Ishikawa (cell line): ENCODE measurements around the gene FGF1.

ENCODE experiments used
- CEBPB ChIP-seq: IDR thresholded peaks from 2 replicates; pipeline ENCODE4 v1.6.1; 2012
- CREB1 ChIP-seq: IDR thresholded peaks from 2 replicates; pipeline ENCODE4 v1.6.1; 2012; ENCODE audit warnings: low read depth
- EGR1 ChIP-seq: IDR thresholded peaks from 2 replicates; pipeline ENCODE4 v1.6.1; 2012
- EP300 ChIP-seq: IDR thresholded peaks from 2 replicates; pipeline ENCODE4 v1.6.1; 2012; ENCODE audit warnings: borderline replicate concordance
- FOXM1 ChIP-seq: IDR thresholded peaks from 2 replicates; pipeline ENCODE4 v1.6.1; 2012; ENCODE audit warnings: low read depth, borderline replicate concordance
- MAX ChIP-seq: IDR thresholded peaks from 2 replicates; pipeline ENCODE4 v1.6.1; 2012
- NFIC ChIP-seq: IDR thresholded peaks from 2 replicates; pipeline ENCODE4 v1.6.1; 2012
- RAD21 ChIP-seq: IDR thresholded peaks from 2 replicates; pipeline ENCODE4 v1.6.1; 2012; ENCODE audit warnings: low read depth
- TAF1 ChIP-seq: IDR thresholded peaks from 2 replicates; pipeline ENCODE4 v1.6.1; 2012; ENCODE audit warnings: low read depth, mild to moderate bottlenecking
- TCF12 ChIP-seq: IDR thresholded peaks from 2 replicates; pipeline ENCODE4 v1.6.1; 2012; ENCODE audit warnings: low read depth
- TEAD4 ChIP-seq: IDR thresholded peaks from 2 replicates; pipeline ENCODE4 v1.6.1; 2012
- YY1 ChIP-seq: IDR thresholded peaks from 2 replicates; pipeline ENCODE4 v1.6.1; 2012; ENCODE audit warnings: low read depth
- ZBTB7A ChIP-seq: IDR thresholded peaks from 2 replicates; pipeline ENCODE4 v1.6.1; 2012; ENCODE audit warnings: low read depth
- TF ChIP-seq, protein P1 (sequence below): IDR thresholded peaks from 2 replicates; pipeline ENCODE4 v1.6.1; 2012; ENCODE audit warnings: low read depth, mild to moderate bottlenecking
- TF ChIP-seq, protein P2 (sequence below): IDR thresholded peaks from 2 replicates; pipeline ENCODE4 v1.6.1; 2012

The FGF1 gene

DNA sequence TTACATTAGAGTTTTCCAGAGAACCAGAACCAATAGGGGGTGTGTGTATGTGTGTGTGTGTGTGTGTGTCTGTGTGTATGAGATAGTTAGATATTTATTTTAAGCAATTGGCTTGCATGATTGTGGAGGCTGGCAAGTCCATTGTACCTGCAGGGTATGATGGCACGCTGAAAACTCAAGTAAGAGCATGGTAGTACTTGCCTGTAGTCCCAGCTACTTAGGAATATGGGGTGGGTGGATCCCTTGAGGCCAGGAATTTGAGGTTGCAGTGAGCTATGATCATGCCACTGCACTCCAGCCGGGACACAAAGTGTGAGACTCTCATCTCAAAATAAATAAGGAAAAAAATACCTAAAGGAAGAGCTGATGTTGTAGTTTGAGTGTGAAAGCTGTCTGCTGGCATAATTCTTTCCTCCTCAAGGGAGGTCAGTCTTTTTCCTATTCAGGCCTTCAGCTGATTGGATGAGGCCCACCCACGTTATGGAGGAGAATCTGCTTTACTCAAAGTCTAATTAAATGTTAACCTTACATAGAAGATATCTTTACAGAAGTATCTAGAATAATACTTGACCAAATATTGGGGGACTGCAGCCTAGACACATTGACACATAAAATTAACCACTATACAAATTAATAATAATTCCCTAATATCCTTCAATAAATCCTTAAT is 107.6 kb downstream of the FGF1 start:
- TF ChIP-seq TEAD4 (no peak), TAF1 (no peak), CEBPB (no peak), RAD21 (no peak), ZBTB7A (no peak), TCF12 (no peak), EP300 (no peak), FOXM1 (no peak), EGR1 (no peak), NFIC (no peak), CREB1 (no peak), MAX (no peak)
- TF ChIP-seq, protein P1, sequence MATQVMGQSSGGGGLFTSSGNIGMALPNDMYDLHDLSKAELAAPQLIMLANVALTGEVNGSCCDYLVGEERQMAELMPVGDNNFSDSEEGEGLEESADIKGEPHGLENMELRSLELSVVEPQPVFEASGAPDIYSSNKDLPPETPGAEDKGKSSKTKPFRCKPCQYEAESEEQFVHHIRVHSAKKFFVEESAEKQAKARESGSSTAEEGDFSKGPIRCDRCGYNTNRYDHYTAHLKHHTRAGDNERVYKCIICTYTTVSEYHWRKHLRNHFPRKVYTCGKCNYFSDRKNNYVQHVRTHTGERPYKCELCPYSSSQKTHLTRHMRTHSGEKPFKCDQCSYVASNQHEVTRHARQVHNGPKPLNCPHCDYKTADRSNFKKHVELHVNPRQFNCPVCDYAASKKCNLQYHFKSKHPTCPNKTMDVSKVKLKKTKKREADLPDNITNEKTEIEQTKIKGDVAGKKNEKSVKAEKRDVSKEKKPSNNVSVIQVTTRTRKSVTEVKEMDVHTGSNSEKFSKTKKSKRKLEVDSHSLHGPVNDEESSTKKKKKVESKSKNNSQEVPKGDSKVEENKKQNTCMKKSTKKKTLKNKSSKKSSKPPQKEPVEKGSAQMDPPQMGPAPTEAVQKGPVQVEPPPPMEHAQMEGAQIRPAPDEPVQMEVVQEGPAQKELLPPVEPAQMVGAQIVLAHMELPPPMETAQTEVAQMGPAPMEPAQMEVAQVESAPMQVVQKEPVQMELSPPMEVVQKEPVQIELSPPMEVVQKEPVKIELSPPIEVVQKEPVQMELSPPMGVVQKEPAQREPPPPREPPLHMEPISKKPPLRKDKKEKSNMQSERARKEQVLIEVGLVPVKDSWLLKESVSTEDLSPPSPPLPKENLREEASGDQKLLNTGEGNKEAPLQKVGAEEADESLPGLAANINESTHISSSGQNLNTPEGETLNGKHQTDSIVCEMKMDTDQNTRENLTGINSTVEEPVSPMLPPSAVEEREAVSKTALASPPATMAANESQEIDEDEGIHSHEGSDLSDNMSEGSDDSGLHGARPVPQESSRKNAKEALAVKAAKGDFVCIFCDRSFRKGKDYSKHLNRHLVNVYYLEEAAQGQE: no peak
- TF ChIP-seq, protein P2, sequence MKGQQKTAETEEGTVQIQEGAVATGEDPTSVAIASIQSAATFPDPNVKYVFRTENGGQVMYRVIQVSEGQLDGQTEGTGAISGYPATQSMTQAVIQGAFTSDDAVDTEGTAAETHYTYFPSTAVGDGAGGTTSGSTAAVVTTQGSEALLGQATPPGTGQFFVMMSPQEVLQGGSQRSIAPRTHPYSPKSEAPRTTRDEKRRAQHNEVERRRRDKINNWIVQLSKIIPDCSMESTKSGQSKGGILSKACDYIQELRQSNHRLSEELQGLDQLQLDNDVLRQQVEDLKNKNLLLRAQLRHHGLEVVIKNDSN: no peak

DNA sequence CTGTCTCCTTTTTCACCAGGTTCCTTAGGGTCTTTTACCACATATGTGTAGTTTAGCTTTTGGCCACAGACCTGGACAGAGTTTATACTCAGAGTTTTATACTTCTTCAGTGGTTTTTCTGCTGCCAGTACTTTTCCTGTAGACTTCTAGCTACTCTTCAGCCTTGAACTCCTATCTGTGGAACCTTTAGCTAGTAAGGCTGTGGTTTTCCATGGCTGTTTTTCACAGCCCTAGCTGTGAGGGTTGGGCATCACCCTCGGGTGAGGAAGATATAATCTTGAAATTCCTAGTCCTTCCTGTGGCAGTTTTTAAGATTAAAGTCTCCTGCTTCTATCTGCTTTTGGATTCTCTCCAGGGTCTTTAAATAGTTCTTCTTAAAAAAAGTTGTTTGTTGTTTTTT is 109.1 kb downstream of the FGF1 start:
- TF ChIP-seq, protein P1: no peak
- TF ChIP-seq NFIC (no peak), CEBPB (no peak), TAF1 (no peak), TCF12 (no peak), EP300 (no peak), RAD21 (no peak), MAX (no peak), TEAD4 (no peak), ZBTB7A (no peak), CREB1 (no peak), EGR1 (no peak), YY1 (no peak), FOXM1 (no peak)
- TF ChIP-seq, protein P2: no peak

- TF ChIP-seq YY1 (no peak), MAX (no peak), TEAD4 (no peak), EGR1 (no peak), ZBTB7A (no peak), EP300 (no peak), CEBPB (no peak), FOXM1 (no peak)
- TF ChIP-seq, protein P1: no peak
- TF ChIP-seq, protein P2: no peak
Measured at GRCh38 chr5:142576303-142576702, 109.6 kb downstream of the FGF1 start.

DNA sequence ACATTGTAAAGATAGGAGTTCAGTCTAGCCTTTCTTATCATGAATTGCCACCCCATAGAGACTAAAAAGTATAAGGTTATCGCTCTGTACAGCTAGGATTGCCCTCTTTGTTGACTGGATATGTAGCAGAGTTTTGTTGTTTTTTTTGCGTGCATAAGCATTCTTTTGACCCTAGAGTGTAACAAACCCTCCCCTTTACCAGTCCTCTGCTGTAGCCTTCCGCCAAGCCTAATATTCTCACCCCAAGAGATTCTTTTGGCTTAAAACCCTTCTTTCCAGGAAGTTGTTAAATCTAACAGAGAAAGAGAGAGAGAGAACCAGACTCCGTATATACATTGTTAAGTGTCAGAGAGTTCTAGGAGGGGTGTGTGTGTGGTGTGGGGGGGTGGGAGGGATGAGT is 113.9 kb downstream of the FGF1 start:
- TF ChIP-seq TEAD4 (no peak), TCF12 (no peak), MAX (no peak), EP300 (no peak), YY1 (no peak), CEBPB (no peak), ZBTB7A (no peak), EGR1 (no peak), NFIC (no peak), RAD21 (no peak), FOXM1 (no peak), TAF1 (no peak), CREB1 (no peak)
- TF ChIP-seq, protein P1: no peak
- TF ChIP-seq, protein P2: no peak
